HG02759 (cell line): ENCODE data around the gene PDCD7.
"Not testable (repeated sequence)": the region's sequence is repeated elsewhere in the genome, so short reads cannot be mapped to it uniquely, and the experiment has no call there.

Source experiments
- ATAC-seq: cut with Tn5 transposase; IDR thresholded peaks from one replicate; pipeline ENCODE4 v1.9.1; 2021; ENCODE audit warnings: mild to moderate bottlenecking, moderate library complexity; ENCODE audit not compliant: unreplicated experiment

Gene PDCD7

GRCh38 chr15:65130941-65131340 lies 2.7 kb downstream of the PDCD7 start:
- no peak for ATAC-seq

- no peak for ATAC-seq
Observed at GRCh38 chr15:65115542-65115941, 18.1 kb downstream of the PDCD7 start.

- no peak for ATAC-seq
Observed at GRCh38 chr15:65115086-65115485, 18.5 kb downstream of the PDCD7 start, which contains the start of gene UBAP1L. Gene UBAP1L (minus strand): TSS chr15:65115200. CDS start chr15:65106215, 8,985 bp downstream.

- ATAC-seq, result no peak
Observed at GRCh38 chr15:65110676-65111292, 22.8 kb downstream of the PDCD7 start.

GRCh38 chr15:65106011-65106590 lies 27.5 kb downstream of the PDCD7 start:
- ATAC-seq, result no peak

GRCh38 chr15:65105038-65105437 lies 28.6 kb downstream of the PDCD7 start:
- ATAC-seq, result no peak

GRCh38 chr15:65102912-65103311 lies 30.7 kb downstream of the PDCD7 start:
- ATAC-seq, result no peak

- ATAC-seq, result no peak
Observed at GRCh38 chr15:65101891-65102708, 31.5 kb downstream of the PDCD7 start.

GRCh38 chr15:65101411-65101890 lies 32.2 kb downstream of the PDCD7 start:
- no peak for ATAC-seq

- no peak for ATAC-seq
Observed at GRCh38 chr15:65100442-65100841, 33.2 kb downstream of the PDCD7 start.

- not testable (repeated sequence) for ATAC-seq
Observed at GRCh38 chr15:65099801-65100200, 33.8 kb downstream of the PDCD7 start.

- no peak for ATAC-seq
Observed at GRCh38 chr15:65099336-65099735, 34.3 kb downstream of the PDCD7 start.

GRCh38 chr15:65097651-65098263 lies 35.9 kb downstream of the PDCD7 start:
- ATAC-seq, result no peak

- ATAC-seq, result no peak
Observed at GRCh38 chr15:65096481-65097385, 36.9 kb downstream of the PDCD7 start.

- no peak for ATAC-seq
Observed at GRCh38 chr15:65095747-65096104, 37.9 kb downstream of the PDCD7 start.

- no peak for ATAC-seq
Observed at GRCh38 chr15:65095011-65095746, 38.4 kb downstream of the PDCD7 start.

GRCh38 chr15:65094294-65094995 lies 39.2 kb downstream of the PDCD7 start:
- no peak for ATAC-seq

- ATAC-seq, result not testable (repeated sequence)
Observed at GRCh38 chr15:65093793-65094170, 39.8 kb downstream of the PDCD7 start.
